DMS53 treated with DMSO at 0.1 percent for 48 hours (cell line): ENCODE data around the gene CCSER2.

Experiments used
- DNase-seq: peaks from one replicate; lab custom pipeline; 2025; ENCODE audit not compliant: unreplicated experiment; lab: John Stamatoyannopoulos, UW

CCSER2 gene

GRCh38 chr10:84312816-84313215, 15.6 kb upstream of the CCSER2 start:
- DNase-seq = no peak

- no peak for DNase-seq
Observed at GRCh38 chr10:84314275-84314674, 14.1 kb upstream of the CCSER2 start.

- DNase-seq = no peak
Observed at GRCh38 chr10:84317174-84317573, 11.2 kb upstream of the CCSER2 start.

DNA sequence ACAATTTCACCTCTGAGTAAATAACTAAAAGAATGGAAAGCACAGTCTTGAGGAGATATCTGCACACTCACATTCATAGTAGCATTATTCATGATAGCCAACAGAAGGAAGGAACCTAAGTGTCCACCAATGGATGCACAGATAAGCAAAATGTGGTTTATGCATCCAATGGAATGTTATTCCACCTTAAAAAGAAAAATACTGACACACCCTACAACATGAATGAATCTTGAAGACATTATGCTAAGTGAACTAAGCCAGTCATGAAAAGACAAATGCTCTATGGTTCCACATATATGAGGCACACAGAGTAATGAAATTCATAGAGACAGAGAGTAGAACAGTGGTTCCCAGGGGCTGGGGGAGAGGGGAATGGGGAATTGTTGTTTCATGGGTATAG, 6.5 kb upstream of the CCSER2 start:
- DNase-seq = no peak

GRCh38 chr10:84323566-84323965, 4.8 kb upstream of the CCSER2 start:
- DNase-seq = peak; percentile 87

- peak; percentile 51 for DNase-seq
Observed at GRCh38 chr10:84326995-84327394, 1.4 kb upstream of the CCSER2 start.

DNA sequence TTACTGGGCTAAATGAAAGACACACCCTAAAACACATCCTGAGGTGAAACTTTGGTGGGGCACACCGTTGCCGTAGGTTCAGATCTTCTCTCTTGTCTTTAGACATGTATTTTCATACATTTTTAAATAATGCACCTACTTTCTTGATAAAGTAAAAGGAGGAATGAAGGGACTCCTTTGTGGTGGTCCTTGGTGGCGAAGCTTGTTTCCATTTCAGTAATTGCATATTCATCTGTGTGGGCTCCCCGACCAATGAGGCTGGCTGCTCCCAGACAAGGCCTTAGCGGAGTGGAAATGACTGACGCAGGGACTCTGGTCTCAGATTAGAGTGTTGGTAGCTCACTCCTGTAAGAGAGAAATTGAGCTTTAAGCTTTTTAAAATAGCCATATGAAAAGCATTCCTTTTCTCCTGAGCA, 815 bp downstream of the CCSER2 start:
- peak; percentile 45 for DNase-seq

DNA sequence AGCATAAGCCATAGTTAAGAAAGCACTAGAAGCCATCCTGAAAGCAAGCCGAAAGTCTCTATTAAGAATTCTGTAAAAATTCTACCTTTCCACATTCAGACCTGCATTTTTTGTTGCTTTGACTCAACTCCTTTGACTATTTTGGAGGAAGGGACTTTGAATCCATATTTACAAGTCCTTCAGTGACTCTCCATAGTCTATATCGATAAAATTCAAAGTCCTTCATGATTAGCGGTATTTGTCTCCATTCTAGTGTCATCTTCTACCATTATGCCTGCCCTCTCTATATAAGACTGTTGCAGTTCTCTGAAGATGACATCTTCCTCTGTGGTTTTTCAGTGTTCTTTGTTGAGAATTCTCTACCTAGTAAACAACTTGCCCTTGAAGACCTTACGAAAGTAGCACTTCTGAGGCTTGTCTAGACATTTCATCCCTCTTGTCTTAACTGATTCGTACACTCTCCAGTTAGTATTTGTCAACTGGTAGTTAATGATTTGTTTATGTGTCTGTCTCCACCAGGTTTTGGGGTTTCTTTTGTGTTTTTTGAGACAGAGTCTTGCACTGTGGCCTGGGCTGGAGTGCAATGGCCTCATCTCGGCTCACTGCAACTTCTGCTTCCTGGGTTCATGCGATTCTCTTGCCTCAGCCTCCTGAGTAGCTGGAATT, 1.7 kb downstream of the CCSER2 start:
- DNase-seq = no peak

GRCh38 chr10:84331091-84331490, 2.7 kb downstream of the CCSER2 start:
- no peak for DNase-seq

GRCh38 chr10:84333864-84334451, 5.6 kb downstream of the CCSER2 start:
- DNase-seq = no peak

GRCh38 chr10:84334811-84335210, 6.4 kb downstream of the CCSER2 start:
- DNase-seq = no peak

GRCh38 chr10:84335516-84335915, 7.1 kb downstream of the CCSER2 start:
- DNase-seq = no peak

DNA sequence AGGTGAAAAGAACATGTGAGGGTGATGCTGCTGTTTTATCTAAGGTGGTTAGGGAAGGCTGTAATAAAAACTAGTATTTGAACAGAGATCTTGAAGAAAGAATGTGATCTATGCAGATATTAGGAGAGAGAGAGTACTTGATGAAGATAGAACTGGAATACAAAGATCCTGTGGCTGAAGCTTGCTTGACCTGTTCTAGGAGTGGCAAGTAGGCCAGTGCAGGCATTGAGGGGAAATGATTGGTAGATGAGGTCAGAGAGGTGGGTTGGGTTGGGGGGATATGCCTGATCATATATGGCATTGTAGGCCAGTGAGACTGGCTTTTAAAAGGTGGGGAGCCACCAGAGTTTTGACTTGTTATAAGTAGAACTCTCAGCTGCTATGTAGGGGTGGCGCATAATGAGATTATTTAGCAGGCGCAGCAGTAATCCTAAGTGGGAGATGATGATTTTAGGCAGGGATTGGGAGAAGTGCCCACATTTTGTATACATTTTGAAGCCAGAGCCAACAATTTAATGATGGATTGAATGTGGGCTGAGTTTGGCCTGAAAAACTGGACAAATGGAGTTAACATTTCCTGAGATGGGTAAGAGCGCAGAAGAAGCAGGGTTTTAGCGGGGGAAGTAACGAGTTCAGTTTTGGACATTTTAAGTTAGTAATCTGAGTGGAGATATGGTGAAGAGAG, 8.2 kb downstream of the CCSER2 start:
- no peak for DNase-seq

GRCh38 chr10:84337199-84337598, 8.8 kb downstream of the CCSER2 start:
- no peak for DNase-seq

GRCh38 chr10:84339025-84339424, 10.6 kb downstream of the CCSER2 start:
- no peak for DNase-seq

GRCh38 chr10:84340187-84340586, 11.8 kb downstream of the CCSER2 start:
- DNase-seq = peak; percentile 98

DNA sequence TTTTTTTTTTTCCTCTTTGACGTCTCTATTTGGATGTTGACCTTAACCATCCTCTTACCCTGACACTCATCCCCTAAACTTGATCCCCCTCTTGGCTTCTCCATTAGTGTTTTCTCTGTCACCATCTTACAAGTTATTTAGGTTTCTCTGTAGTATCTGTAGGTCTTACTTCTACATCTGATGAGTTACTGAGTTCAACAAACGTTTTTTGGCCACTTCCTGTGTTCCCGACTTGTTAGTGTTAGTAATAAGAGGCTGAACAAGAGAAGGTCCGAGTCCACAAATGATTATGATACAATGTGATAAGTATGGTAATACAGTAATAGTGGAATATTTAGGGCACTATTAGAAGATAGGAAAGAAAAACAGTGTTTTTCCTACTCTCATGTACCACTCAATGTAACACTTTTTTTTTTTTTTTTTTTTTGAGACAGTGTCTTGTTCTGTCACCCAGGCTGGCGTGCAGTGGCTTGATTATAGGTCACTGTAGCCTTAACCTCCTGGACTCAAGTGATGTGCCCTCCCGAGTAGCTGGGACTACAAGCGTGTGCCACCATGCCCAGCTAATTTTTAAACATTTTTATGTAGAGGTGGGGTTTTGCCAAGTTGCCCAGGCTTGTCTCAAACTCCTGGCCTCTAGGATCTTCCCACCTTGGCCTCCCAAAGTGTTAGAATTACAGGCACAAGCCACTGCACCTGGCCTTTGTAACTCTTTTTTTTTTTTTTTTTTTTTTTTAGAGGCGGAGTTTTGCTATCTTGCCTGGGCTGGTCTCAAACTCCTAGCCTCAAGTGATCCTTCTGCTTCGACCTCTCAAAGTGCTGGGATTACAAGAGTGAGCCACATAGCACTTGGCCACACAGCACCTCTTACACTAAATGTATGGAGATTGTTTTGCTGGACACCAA, 12.5 kb downstream of the CCSER2 start:
- peak; percentile 80 for DNase-seq

DNA sequence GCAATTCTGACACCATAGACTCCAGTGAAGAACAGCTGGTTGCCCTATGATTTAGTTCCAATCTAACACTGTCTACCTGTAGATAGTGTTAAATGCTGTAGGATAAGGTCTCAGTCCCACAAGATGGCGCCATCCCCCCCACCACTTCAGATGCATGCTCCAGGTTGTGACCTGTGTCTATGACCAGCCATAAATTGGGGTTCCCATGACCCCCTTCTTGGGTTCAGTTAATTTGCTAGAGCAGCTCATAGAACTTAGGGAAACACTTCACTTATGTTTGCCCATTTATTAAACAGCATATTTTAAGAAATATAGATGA, 13.1 kb downstream of the CCSER2 start:
- no peak for DNase-seq

GRCh38 chr10:84341983-84342382, 13.6 kb downstream of the CCSER2 start:
- no peak for DNase-seq

GRCh38 chr10:84342584-84342983, 14.2 kb downstream of the CCSER2 start:
- no peak for DNase-seq

- no peak for DNase-seq
Observed at GRCh38 chr10:84343831-84344230, 15.4 kb downstream of the CCSER2 start.

- DNase-seq = no peak
Observed at GRCh38 chr10:84344526-84344925, 16.1 kb downstream of the CCSER2 start.
